ENCODE measurements around the gene RTBDN. TPM values are rescaled to one million over a fixed set of nuclear protein-coding genes. Genes with fewer than 3 reads are reported as not detected.

RTBDN gene
- total RNA-seq, 1 donor from 2014 or later = not detected

GRCh38 chr19:12790628-12791344, 43.6 kb downstream of the RTBDN start:
- Mint-ChIP-seq H3K4me3 (ENCODE audit: low read depth) (peak overlapping the region; percentile 55), H3K9me3 (ENCODE audit: low read depth) (no peaks in the 10 kb centered on the region), H3K27ac (no peak overlapping the region), H3K27me3 (peaks cover 18% of the 10 kb centered on the region), H3K36me3 (ENCODE audit: insufficient read depth) (no peaks in the 10 kb centered on the region), H3K4me1 (ENCODE audit: low read depth) (peaks cover 18% of the 10 kb centered on the region)
- no peak for TF ChIP-seq CTCF (IDR thresholded peaks at IDR 0.05; ENCODE audit: unreplicated experiment)
- no peak for DNase-seq (ENCODE audit: low spot score, unreplicated experiment)

- peak; percentile 83 for DNase-seq (ENCODE audit: low spot score, unreplicated experiment)
- H3K27ac Mint-ChIP-seq = no peak overlapping the region
- H3K9me3 Mint-ChIP-seq (ENCODE audit: low read depth) = no peaks in the 10 kb centered on the region
- peak overlapping the region; percentile 55 for H3K4me3 Mint-ChIP-seq (ENCODE audit: low read depth)
- TF ChIP-seq CTCF (IDR thresholded peaks at IDR 0.05; ENCODE audit: unreplicated experiment) = no peak
- H3K36me3 Mint-ChIP-seq (ENCODE audit: insufficient read depth) = no peaks in the 10 kb centered on the region
- peaks cover 18% of the 10 kb centered on the region for H3K4me1 Mint-ChIP-seq (ENCODE audit: low read depth)
- peaks cover 18% of the 10 kb centered on the region for H3K27me3 Mint-ChIP-seq
Measured at GRCh38 chr19:12789904-12790619, 44.3 kb downstream of the RTBDN start.

GRCh38 chr19:12789098-12789903, 45.1 kb downstream of the RTBDN start:
- Mint-ChIP-seq H3K4me1 (ENCODE audit: low read depth) (peaks cover 18% of the 10 kb centered on the region), H3K36me3 (ENCODE audit: insufficient read depth) (no peaks in the 10 kb centered on the region), H3K9me3 (ENCODE audit: low read depth) (no peaks in the 10 kb centered on the region), H3K27me3 (peaks cover 18% of the 10 kb centered on the region), H3K27ac (peak overlapping the region; percentile 72), H3K4me3 (ENCODE audit: low read depth) (peak overlapping the region; percentile 56)
- TF ChIP-seq CTCF (IDR thresholded peaks at IDR 0.05; ENCODE audit: unreplicated experiment) = no peak
- DNase-seq (ENCODE audit: low spot score, unreplicated experiment) = no peak

GRCh38 chr19:12788682-12789097, 45.7 kb downstream of the RTBDN start:
- H3K4me1 Mint-ChIP-seq (ENCODE audit: low read depth) = peaks cover 16% of the 10 kb centered on the region
- no peak overlapping the region for H3K4me3 Mint-ChIP-seq (ENCODE audit: low read depth)
- peaks cover 15% of the 10 kb centered on the region for H3K27me3 Mint-ChIP-seq
- H3K36me3 Mint-ChIP-seq (ENCODE audit: insufficient read depth) = no peaks in the 10 kb centered on the region
- H3K9me3 Mint-ChIP-seq (ENCODE audit: low read depth) = no peaks in the 10 kb centered on the region
- TF ChIP-seq CTCF (IDR thresholded peaks at IDR 0.05; ENCODE audit: unreplicated experiment) = no peak
- peak overlapping the region; percentile 72 for H3K27ac Mint-ChIP-seq
- DNase-seq (ENCODE audit: low spot score, unreplicated experiment) = no peak

GRCh38 chr19:12788042-12788681, 46.2 kb downstream of the RTBDN start:
- Mint-ChIP-seq H3K36me3 (ENCODE audit: insufficient read depth) (no peaks in the 10 kb centered on the region), H3K9me3 (ENCODE audit: low read depth) (no peaks in the 10 kb centered on the region), H3K4me3 (ENCODE audit: low read depth) (no peak overlapping the region), H3K27me3 (peaks cover 15% of the 10 kb centered on the region), H3K27ac (peak overlapping the region; percentile 59), H3K4me1 (ENCODE audit: low read depth) (peaks cover 18% of the 10 kb centered on the region)
- TF ChIP-seq CTCF (IDR thresholded peaks at IDR 0.05; ENCODE audit: unreplicated experiment) = no peak
- no peak for DNase-seq (ENCODE audit: low spot score, unreplicated experiment)

Data from progenitor cell of endocrine pancreas (in vitro differentiated cells).